Sciatic nerve (tissue), 2 donors: Measurements from ENCODE around the gene GABBR1. TPM values are rescaled to one million over a fixed set of nuclear protein-coding genes. Genes with fewer than 3 reads are reported as not detected.
A peak's percentile ranks its signal among the peaks of the same experiment; 100 is the strongest.

ENCODE experiments used
- ATAC-seq: fragments of 200-7000 bp; cut with Tn5 transposase; one replicate; pipeline ENCODE4 v1.9.1; 2020; ENCODE audit warnings: mild to moderate bottlenecking, moderate library complexity
- DNase-seq: peaks from one replicate; pipeline ENCODE4 v3.0.0-alpha.2; 2020; ENCODE audit warnings: low spot score
- intact Hi-C: fragments of 100-400 bp; cut with DNase I; formaldehyde crosslinking; loops from one replicate; pipeline ENCODE4 v1.14.2; 2022
- total RNA-seq: library from RNA; stranded (reverse); fragmentation: NEBNext Ultra II Directional; extraction: Animal tissue kit (Norgen Biotek cat#: 25700); gene quantifications from one replicate; pipeline ENCODE4 v1.2.1, GENCODE V29; 2021
- donor health status: DM: no; HTN: no; CAD: no.
- donor health status: DM: no; HTN: no; CAD: no.

GABBR1 gene
- total RNA-seq, 1 donor from 2014 or later: 106 TPM

GRCh38 chr6:29590218-29590808 is 42.7 kb downstream of the GABBR1 start:
- intact Hi-C loops: loop anchor here (5.0 kb wide), 1 partner anchor 583 kb away; the partner anchor contains the start of gene ZNF311
- DNase-seq (no peak), ATAC-seq (no peak)

GRCh38 chr6:29589423-29590048 is 43.4 kb downstream of the GABBR1 start:
- intact Hi-C loops: loop anchor here (5.0 kb wide), 1 partner anchor 582 kb away; the partner anchor contains the start of gene ZNF311
- DNase-seq (no peak), ATAC-seq (peak; percentile 61)

- ATAC-seq (no peak), DNase-seq (no peak)
- intact Hi-C loops: no loop called here
Observed at GRCh38 chr6:29584821-29585220, 48.2 kb downstream of the GABBR1 start, which contains the start of gene OR2H2. Gene OR2H2, plus strand, starts transcription at chr6:29585121. Its CDS starts 2,824 bp downstream, at chr6:29587945.

- ATAC-seq (no peak), DNase-seq (no peak)
- intact Hi-C loops: no loop called here
Observed at GRCh38 chr6:29577544-29577943, 55.4 kb downstream of the GABBR1 start.

GRCh38 chr6:29576056-29576455 is 56.9 kb downstream of the GABBR1 start:
- ATAC-seq (no peak), DNase-seq (no peak)

GRCh38 chr6:29567991-29568390 is 65.0 kb downstream of the GABBR1 start:
- ATAC-seq: no peak
- no peak for DNase-seq

More at GRCh38 chr6:29576056-29576455, 56.9 kb downstream of the GABBR1 start:
- intact Hi-C loops: no loop called here

GRCh38 chr6:29567541-29567940 is 65.4 kb downstream of the GABBR1 start:
- ATAC-seq (no peak), DNase-seq (no peak)
- intact Hi-C loops: no loop called here

More at GRCh38 chr6:29567991-29568390, 65.0 kb downstream of the GABBR1 start:
- intact Hi-C loops: no loop called here

- ATAC-seq (no peak), DNase-seq (no peak)
- intact Hi-C loops: no loop called here
Observed at GRCh38 chr6:29566856-29567255, 66.1 kb downstream of the GABBR1 start.

- intact Hi-C loops: no loop called here
- ATAC-seq (no peak), DNase-seq (no peak)
Observed at GRCh38 chr6:29564875-29565274, 68.1 kb downstream of the GABBR1 start.

- no peak for ATAC-seq
- intact Hi-C loops: no loop called here
- no peak for DNase-seq
Observed at GRCh38 chr6:29563435-29563965, 69.5 kb downstream of the GABBR1 start.

- no peak for DNase-seq
- intact Hi-C loops: no loop called here
- no peak for ATAC-seq
Observed at GRCh38 chr6:29561606-29562181, 71.3 kb downstream of the GABBR1 start.

- intact Hi-C loops: no loop called here
- DNase-seq (no peak), ATAC-seq (no peak)
Observed at GRCh38 chr6:29561091-29561490, 71.9 kb downstream of the GABBR1 start.

GRCh38 chr6:29559524-29560287 is 73.3 kb downstream of the GABBR1 start, which contains the start of gene UBD:
Gene UBD, minus strand, starts transcription at chr6:29559732. Its CDS starts 31 bp downstream, at chr6:29559701.
- intact Hi-C loops: no loop called here
- ATAC-seq: no peak

GRCh38 chr6:29558439-29559079 is 74.4 kb downstream of the GABBR1 start:
- DNase-seq: no peak
- ATAC-seq: no peak
- intact Hi-C loops: no loop called here

More at GRCh38 chr6:29559524-29560287, 73.3 kb downstream of the GABBR1 start, which contains the start of gene UBD:
- no peak for DNase-seq

GRCh38 chr6:29557320-29557719 is 75.7 kb downstream of the GABBR1 start:
- DNase-seq (no peak), ATAC-seq (no peak)
- intact Hi-C loops: no loop called here

GRCh38 chr6:29554764-29555163 is 78.2 kb downstream of the GABBR1 start:
- intact Hi-C loops: no loop called here
- DNase-seq (no peak), ATAC-seq (no peak)

GRCh38 chr6:29553268-29554057 is 79.5 kb downstream of the GABBR1 start:
- DNase-seq (peak; percentile 66), ATAC-seq (peak; percentile 76)
- intact Hi-C loops: no loop called here

GRCh38 chr6:29552512-29553051 is 80.4 kb downstream of the GABBR1 start:
- intact Hi-C loops: no loop called here
- no peak for DNase-seq

More at GRCh38 chr6:29552512-29553051, 80.4 kb downstream of the GABBR1 start:
- ATAC-seq: peak; percentile 76
